GM21786 (cell line): ENCODE data around the gene GPR176.

ENCODE experiments used
- ATAC-seq: cut with Tn5 transposase; IDR thresholded peaks from one replicate; pipeline ENCODE4 v1.9.1; 2021; ENCODE audit not compliant: unreplicated experiment

The GPR176 gene

GRCh38 chr15:39919748-39920509 is at the start of gene GPR176:
TSS of gene GPR176 (minus strand) at chr15:39920266. CDS start at chr15:39920026, 240 bp downstream.
- peak; percentile 14 for ATAC-seq

GRCh38 chr15:39969002-39969394 is 48.9 kb upstream of the GPR176 start:
- ATAC-seq = no peak

GRCh38 chr15:39968273-39969001 is 48.4 kb upstream of the GPR176 start:
- no peak for ATAC-seq

- ATAC-seq = no peak
Measured at GRCh38 chr15:39966521-39966920, 46.5 kb upstream of the GPR176 start.

- ATAC-seq = no peak
Measured at GRCh38 chr15:39963786-39964185, 43.7 kb upstream of the GPR176 start.

- ATAC-seq = no peak
Measured at GRCh38 chr15:39961051-39961450, 41.0 kb upstream of the GPR176 start.

GRCh38 chr15:39960411-39960810 is 40.3 kb upstream of the GPR176 start:
- ATAC-seq = no peak

GRCh38 chr15:39959411-39959810 is 39.3 kb upstream of the GPR176 start:
- no peak for ATAC-seq

GRCh38 chr15:39957481-39957880 is 37.4 kb upstream of the GPR176 start:
- ATAC-seq = no peak

- no peak for ATAC-seq
Measured at GRCh38 chr15:39953521-39953920, 33.5 kb upstream of the GPR176 start.

- ATAC-seq = no peak
Measured at GRCh38 chr15:39951561-39951960, 31.5 kb upstream of the GPR176 start.

- no peak for ATAC-seq
Measured at GRCh38 chr15:39948817-39949216, 28.8 kb upstream of the GPR176 start.

GRCh38 chr15:39947401-39948197 is 27.5 kb upstream of the GPR176 start:
- ATAC-seq = no peak

GRCh38 chr15:39946862-39947261 is 26.8 kb upstream of the GPR176 start:
- ATAC-seq = no peak

- no peak for ATAC-seq
Measured at GRCh38 chr15:39944726-39945125, 24.7 kb upstream of the GPR176 start.

- no peak for ATAC-seq
Measured at GRCh38 chr15:39942753-39943150, 22.7 kb upstream of the GPR176 start.

- no peak for ATAC-seq
Measured at GRCh38 chr15:39942101-39942752, 22.2 kb upstream of the GPR176 start.

- no peak for ATAC-seq
Measured at GRCh38 chr15:39939487-39940452, 19.7 kb upstream of the GPR176 start.

GRCh38 chr15:39937696-39938095 is 17.6 kb upstream of the GPR176 start:
- no peak for ATAC-seq

GRCh38 chr15:39936681-39937080 is 16.6 kb upstream of the GPR176 start:
- no peak for ATAC-seq
